RCC 7860 (cell line): Measurements from ENCODE around the gene RARB.

Experiments
- DNase-seq: peaks from one replicate; pipeline ENCODE4 v3.0.0-alpha.2; 2015; ENCODE audit warnings: low spot score
- FAIRE-seq: peaks from 2 replicates; lab custom pipeline; 2012; peaks lifted over from hg19 to GRCh38; lab: Jason Lieb, UNC

RARB gene

GRCh38 chr3:25427942-25428788, at the start of gene RARB:
RARB (plus strand) TSS chr3:25428263; CDS start chr3:25428732, 469 bp downstream.
- FAIRE-seq, result no peak

DNA sequence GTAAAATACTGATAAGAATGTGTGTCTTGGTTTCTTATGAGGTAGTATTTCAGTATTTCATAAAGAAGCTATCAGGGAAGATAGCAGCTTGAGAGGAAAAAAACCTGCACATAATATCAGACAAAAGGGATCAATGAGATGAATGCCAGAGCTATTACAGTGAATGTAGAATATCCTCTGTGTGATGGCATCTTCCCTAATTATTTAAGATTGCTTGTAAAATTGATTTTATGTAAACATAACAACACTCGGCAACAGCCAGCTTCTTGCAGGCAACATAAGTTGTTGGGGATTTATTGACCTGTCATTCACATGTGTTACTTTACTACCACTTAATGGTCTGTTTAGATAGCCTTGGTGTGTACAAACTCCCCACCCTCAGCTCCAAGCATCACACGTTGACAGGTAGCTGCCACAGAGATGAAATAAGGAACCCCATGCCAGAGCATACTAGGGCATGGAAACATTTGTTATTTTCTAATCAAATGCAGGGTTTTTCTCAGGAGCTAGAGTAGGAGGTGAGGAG, 49.2 kb upstream of the RARB start:
- FAIRE-seq (no peak), DNase-seq (no peak)

More at GRCh38 chr3:25427942-25428788, at the start of gene RARB:
- peak; percentile 38 for DNase-seq

- DNase-seq (no peak), FAIRE-seq (no peak)
Observed at GRCh38 chr3:25380222-25380739, 47.8 kb upstream of the RARB start.

GRCh38 chr3:25381083-25381482, 47.0 kb upstream of the RARB start:
- FAIRE-seq (no peak), DNase-seq (no peak)

GRCh38 chr3:25384471-25384870, 43.6 kb upstream of the RARB start:
- FAIRE-seq, result no peak

DNA sequence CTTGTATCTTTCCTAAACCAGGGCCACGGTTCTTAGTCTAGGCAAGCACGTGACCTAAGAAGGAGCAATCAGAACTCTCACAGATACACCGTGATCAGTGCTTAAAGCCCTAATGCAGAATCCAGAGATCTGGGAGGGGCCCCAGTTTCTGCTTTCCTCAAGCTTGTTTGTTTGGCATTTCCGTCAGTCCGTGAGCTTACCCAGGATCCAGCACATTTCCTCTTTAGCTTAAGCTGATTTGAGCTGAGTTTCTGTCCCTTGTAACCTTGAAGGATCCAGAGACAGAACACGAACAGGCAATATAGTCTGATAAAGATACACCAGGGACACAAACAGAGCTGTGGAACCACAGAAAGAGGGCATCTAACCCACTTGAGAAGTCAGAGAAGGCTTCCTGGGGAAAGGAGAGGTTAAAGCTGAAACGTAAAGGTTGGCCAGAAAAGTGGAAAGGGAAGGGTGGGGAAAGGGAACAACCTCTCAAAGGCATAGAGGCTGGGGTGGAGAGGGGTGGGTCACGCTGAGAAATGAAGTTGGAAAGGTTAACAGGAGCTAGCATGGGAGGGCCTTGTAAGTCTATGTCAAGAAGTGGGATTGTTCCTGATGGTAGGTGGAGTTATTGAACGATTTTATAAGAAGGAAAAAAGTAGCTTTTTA, 42.1 kb upstream of the RARB start:
- DNase-seq (no peak), FAIRE-seq (no peak)

More at GRCh38 chr3:25384471-25384870, 43.6 kb upstream of the RARB start:
- DNase-seq, result no peak

GRCh38 chr3:25386686-25387255, 41.3 kb upstream of the RARB start:
- no peak for DNase-seq
- FAIRE-seq, result no peak

- FAIRE-seq (no peak), DNase-seq (no peak)
Observed at GRCh38 chr3:25390605-25391004, 37.5 kb upstream of the RARB start.

- no peak for FAIRE-seq
- no peak for DNase-seq
Observed at GRCh38 chr3:25396251-25396650, 31.8 kb upstream of the RARB start.

- FAIRE-seq, result no peak
- no peak for DNase-seq
Observed at GRCh38 chr3:25396686-25397085, 31.4 kb upstream of the RARB start.

- FAIRE-seq, result no peak
- DNase-seq, result no peak
Observed at GRCh38 chr3:25397150-25397549, 30.9 kb upstream of the RARB start.

- DNase-seq (no peak), FAIRE-seq (no peak)
Observed at GRCh38 chr3:25400587-25400986, 27.5 kb upstream of the RARB start.

- no peak for FAIRE-seq
Observed at GRCh38 chr3:25403968-25404367, 24.1 kb upstream of the RARB start.

GRCh38 chr3:25404569-25404968, 23.5 kb upstream of the RARB start:
- no peak for DNase-seq
- no peak for FAIRE-seq

More at GRCh38 chr3:25403968-25404367, 24.1 kb upstream of the RARB start:
- DNase-seq, result no peak

GRCh38 chr3:25405335-25405734, 22.7 kb upstream of the RARB start:
- no peak for DNase-seq
- no peak for FAIRE-seq

DNA sequence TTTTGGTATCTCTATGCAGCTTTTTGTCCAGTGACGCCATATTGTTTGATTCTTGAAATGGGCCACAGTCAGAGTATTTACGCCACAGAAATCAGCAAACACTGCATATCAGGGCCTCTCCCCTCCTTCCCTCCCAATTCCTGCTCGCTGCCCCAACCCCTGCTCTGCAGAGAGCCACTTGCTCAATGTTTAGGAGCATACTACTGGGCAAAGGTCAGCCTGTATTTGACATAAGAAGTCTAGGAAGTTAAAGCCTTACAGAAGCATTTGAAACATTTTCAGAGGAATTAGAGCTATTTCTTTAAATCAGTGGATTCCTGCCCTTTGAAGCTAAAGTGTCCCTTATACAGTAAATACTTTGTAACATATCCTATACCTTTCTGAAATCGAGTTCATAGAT, 17.4 kb upstream of the RARB start:
- FAIRE-seq (no peak), DNase-seq (no peak)

DNA sequence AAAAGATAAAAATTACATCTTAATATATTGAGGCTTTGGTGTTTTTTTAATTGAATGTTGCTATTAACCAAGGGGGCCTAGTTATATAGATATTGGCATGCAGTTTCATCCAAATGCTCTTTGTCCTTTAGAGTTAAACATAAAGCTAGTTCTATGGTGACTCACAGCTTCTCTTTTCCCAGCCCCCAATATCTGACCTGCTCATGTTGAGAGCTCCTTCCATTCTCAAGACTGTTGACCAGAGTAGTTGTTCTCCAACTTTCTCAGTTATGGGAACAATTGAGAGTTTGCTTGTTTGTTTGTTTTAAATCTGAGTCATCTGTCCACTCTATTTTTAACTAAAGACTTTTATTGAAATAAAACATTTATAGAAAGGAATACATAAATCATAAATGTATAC, 15.8 kb upstream of the RARB start:
- no peak for DNase-seq
- no peak for FAIRE-seq

DNA sequence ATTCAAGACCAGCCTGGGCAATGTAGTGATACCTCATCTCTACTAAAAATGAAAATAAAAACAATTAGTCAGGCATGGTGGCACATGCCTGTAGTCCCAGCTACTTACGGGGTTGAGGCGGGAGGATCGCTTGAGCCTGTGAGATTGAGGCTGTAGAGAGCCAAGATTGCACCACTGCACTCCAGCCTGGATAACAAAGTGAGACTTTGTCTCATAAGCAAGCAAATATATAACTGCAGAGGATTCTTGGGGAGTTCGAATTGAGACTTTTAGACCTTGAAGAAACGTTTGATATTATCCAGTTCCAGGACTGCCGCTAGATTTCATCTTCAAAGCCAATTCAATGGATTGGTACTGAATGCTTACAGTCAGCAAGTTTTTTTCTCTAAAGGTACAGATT, 11.9 kb upstream of the RARB start:
- FAIRE-seq, result no peak
- DNase-seq, result no peak

GRCh38 chr3:25418596-25418995, 9.5 kb upstream of the RARB start:
- no peak for FAIRE-seq
- no peak for DNase-seq

DNA sequence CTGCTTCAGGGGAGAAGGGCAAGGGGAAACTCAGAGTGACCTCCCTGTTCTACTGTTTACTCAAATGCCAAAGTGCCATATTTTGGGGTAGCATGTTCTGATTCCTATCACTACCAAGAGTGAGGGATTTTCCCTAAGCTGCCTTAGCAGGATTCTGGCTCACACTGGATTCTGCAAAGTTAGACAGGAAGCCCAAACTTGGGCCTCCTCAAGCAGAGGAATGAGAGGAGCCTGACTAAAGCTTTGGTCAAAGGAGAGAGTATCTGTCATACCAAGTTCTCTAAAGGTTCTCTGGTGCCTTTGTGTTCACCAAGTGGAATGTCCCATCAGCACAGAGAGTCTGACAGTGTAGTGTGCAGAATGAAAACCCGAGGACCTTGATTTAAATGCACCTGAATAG, 8.8 kb upstream of the RARB start:
- FAIRE-seq, result no peak
- no peak for DNase-seq

GRCh38 chr3:25420147-25420546, 7.9 kb upstream of the RARB start:
- FAIRE-seq (no peak), DNase-seq (no peak)
